ENCODE measurements around the gene DYNLL2.
A peak's percentile ranks its signal among the peaks of the same experiment; 100 is the strongest.
"Not testable (repeated sequence)": the region's sequence is repeated elsewhere in the genome, so short reads cannot be mapped to it uniquely, and the experiment has no call there.

Gene DYNLL2

GRCh38 chr17:58107306-58107705 lies 24.1 kb downstream of the DYNLL2 start:
- no peak for DNase-seq

- DNase-seq = peak; percentile 63
Observed at GRCh38 chr17:58109197-58109596, 26.0 kb downstream of the DYNLL2 start.

GRCh38 chr17:58110012-58110411 lies 26.8 kb downstream of the DYNLL2 start:
- DNase-seq = no peak

- DNase-seq = no peak
Observed at GRCh38 chr17:58111676-58112075, 28.5 kb downstream of the DYNLL2 start.

- DNase-seq = peak; percentile 93
Observed at GRCh38 chr17:58112970-58113631, 29.9 kb downstream of the DYNLL2 start.

- no peak for DNase-seq
Observed at GRCh38 chr17:58113947-58114346, 30.7 kb downstream of the DYNLL2 start.

GRCh38 chr17:58117382-58117781 lies 34.2 kb downstream of the DYNLL2 start:
- no peak for DNase-seq

GRCh38 chr17:58119491-58119890 lies 36.3 kb downstream of the DYNLL2 start:
- no peak for DNase-seq

- DNase-seq = peak; percentile 25
Observed at GRCh38 chr17:58120195-58120822, 37.1 kb downstream of the DYNLL2 start.

- DNase-seq = peak; percentile 79
Observed at GRCh38 chr17:58121925-58122324, 38.7 kb downstream of the DYNLL2 start.

GRCh38 chr17:58127846-58128245 lies 44.6 kb downstream of the DYNLL2 start:
- DNase-seq = no peak

- DNase-seq = not testable (repeated sequence)
Observed at GRCh38 chr17:58132697-58133096, 49.5 kb downstream of the DYNLL2 start.

- peak; percentile 54 for DNase-seq
Observed at GRCh38 chr17:58136669-58137279, 53.6 kb downstream of the DYNLL2 start.

GRCh38 chr17:58141505-58141904 lies 58.3 kb downstream of the DYNLL2 start:
- DNase-seq = no peak

GRCh38 chr17:58143335-58143734 lies 60.1 kb downstream of the DYNLL2 start:
- not testable (repeated sequence) for DNase-seq

- no peak for DNase-seq
Observed at GRCh38 chr17:58144801-58145200, 61.6 kb downstream of the DYNLL2 start.

Measured in NCI-H82 (cell line).